ENCODE data around the gene ST8SIA6.

ST8SIA6 gene

GRCh38 chr10:17472481-17473227 lies 18.3 kb upstream of the ST8SIA6 start:
- H3K27me3 Mint-ChIP-seq, result peaks cover 41% of the 10 kb centered on the region
- H3K36me3 Mint-ChIP-seq (ENCODE audit: low read depth), result no peaks in the 10 kb centered on the region
- H3K4me1 Mint-ChIP-seq (ENCODE audit: low read depth), result peaks cover 4% of the 10 kb centered on the region
- no peak overlapping the region for H3K4me3 Mint-ChIP-seq
- no peaks in the 10 kb centered on the region for H3K9me3 Mint-ChIP-seq
- no peak overlapping the region for H3K27ac Mint-ChIP-seq

GRCh38 chr10:17470246-17470645 lies 15.9 kb upstream of the ST8SIA6 start:
- Mint-ChIP-seq H3K27ac (no peak overlapping the region), H3K4me1 (ENCODE audit: low read depth) (peaks cover 4% of the 10 kb centered on the region), H3K36me3 (ENCODE audit: low read depth) (no peaks in the 10 kb centered on the region), H3K9me3 (no peaks in the 10 kb centered on the region), H3K4me3 (no peak overlapping the region), H3K27me3 (peaks cover 32% of the 10 kb centered on the region)

- peaks cover 36% of the 10 kb centered on the region for H3K27me3 Mint-ChIP-seq
Measured at GRCh38 chr10:17465328-17466125, 11.1 kb upstream of the ST8SIA6 start.

GRCh38 chr10:17464545-17464944 lies 10.2 kb upstream of the ST8SIA6 start:
- peaks cover 34% of the 10 kb centered on the region for H3K27me3 Mint-ChIP-seq

More at GRCh38 chr10:17465328-17466125, 11.1 kb upstream of the ST8SIA6 start:
- Mint-ChIP-seq H3K9me3 (no peaks in the 10 kb centered on the region), H3K36me3 (ENCODE audit: low read depth) (no peaks in the 10 kb centered on the region), H3K4me1 (ENCODE audit: low read depth) (no peaks in the 10 kb centered on the region), H3K4me3 (no peak overlapping the region), H3K27ac (no peak overlapping the region)

GRCh38 chr10:17460756-17461155 lies 6.4 kb upstream of the ST8SIA6 start:
- H3K4me3 Mint-ChIP-seq, result no peak overlapping the region
- H3K27ac Mint-ChIP-seq, result no peak overlapping the region
- no peaks in the 10 kb centered on the region for H3K9me3 Mint-ChIP-seq
- no peaks in the 10 kb centered on the region for H3K36me3 Mint-ChIP-seq (ENCODE audit: low read depth)
- no peaks in the 10 kb centered on the region for H3K4me1 Mint-ChIP-seq (ENCODE audit: low read depth)
- peaks cover 40% of the 10 kb centered on the region for H3K27me3 Mint-ChIP-seq

More at GRCh38 chr10:17464545-17464944, 10.2 kb upstream of the ST8SIA6 start:
- no peak overlapping the region for H3K27ac Mint-ChIP-seq
- H3K4me3 Mint-ChIP-seq, result no peak overlapping the region
- no peaks in the 10 kb centered on the region for H3K36me3 Mint-ChIP-seq (ENCODE audit: low read depth)
- H3K4me1 Mint-ChIP-seq (ENCODE audit: low read depth), result no peaks in the 10 kb centered on the region
- no peaks in the 10 kb centered on the region for H3K9me3 Mint-ChIP-seq

GRCh38 chr10:17457083-17457482 lies 2.7 kb upstream of the ST8SIA6 start:
- H3K9me3 Mint-ChIP-seq, result no peaks in the 10 kb centered on the region
- peaks cover 21% of the 10 kb centered on the region for H3K4me1 Mint-ChIP-seq (ENCODE audit: low read depth)
- no peaks in the 10 kb centered on the region for H3K36me3 Mint-ChIP-seq (ENCODE audit: low read depth)
- no peak overlapping the region for H3K4me3 Mint-ChIP-seq
- H3K27me3 Mint-ChIP-seq, result peaks cover 43% of the 10 kb centered on the region
- no peak overlapping the region for H3K27ac Mint-ChIP-seq

- H3K27ac Mint-ChIP-seq, result no peak overlapping the region
- no peaks in the 10 kb centered on the region for H3K9me3 Mint-ChIP-seq
Measured at GRCh38 chr10:17456032-17456548, 1.7 kb upstream of the ST8SIA6 start.

GRCh38 chr10:17455015-17455520 lies 673 bp upstream of the ST8SIA6 start:
- Mint-ChIP-seq H3K4me3 (peak overlapping the region; percentile 74), H3K27ac (no peak overlapping the region)

More at GRCh38 chr10:17456032-17456548, 1.7 kb upstream of the ST8SIA6 start:
- Mint-ChIP-seq H3K4me1 (ENCODE audit: low read depth) (peaks cover 21% of the 10 kb centered on the region), H3K4me3 (no peak overlapping the region), H3K36me3 (ENCODE audit: low read depth) (no peaks in the 10 kb centered on the region), H3K27me3 (peaks cover 51% of the 10 kb centered on the region)

GRCh38 chr10:17453373-17454091 lies 863 bp downstream of the ST8SIA6 start:
- peaks cover 61% of the 10 kb centered on the region for H3K27me3 Mint-ChIP-seq
- H3K4me3 Mint-ChIP-seq, result peak overlapping the region; percentile 78
- H3K36me3 Mint-ChIP-seq (ENCODE audit: low read depth), result peaks cover 4% of the 10 kb centered on the region
- peaks cover 9% of the 10 kb centered on the region for H3K9me3 Mint-ChIP-seq
- H3K27ac Mint-ChIP-seq, result no peak overlapping the region
- peaks cover 21% of the 10 kb centered on the region for H3K4me1 Mint-ChIP-seq (ENCODE audit: low read depth)

More at GRCh38 chr10:17455015-17455520, 673 bp upstream of the ST8SIA6 start:
- Mint-ChIP-seq H3K27me3 (peaks cover 54% of the 10 kb centered on the region), H3K9me3 (peaks cover under 1% of the 10 kb centered on the region), H3K36me3 (ENCODE audit: low read depth) (no peaks in the 10 kb centered on the region), H3K4me1 (ENCODE audit: low read depth) (peaks cover 21% of the 10 kb centered on the region)

- no peak overlapping the region for H3K27ac Mint-ChIP-seq
- H3K27me3 Mint-ChIP-seq, result peaks cover 61% of the 10 kb centered on the region
Measured at GRCh38 chr10:17453035-17453372, 1.4 kb downstream of the ST8SIA6 start.

GRCh38 chr10:17452060-17452841 lies 2.1 kb downstream of the ST8SIA6 start:
- H3K4me3 Mint-ChIP-seq, result no peak overlapping the region
- peaks cover 16% of the 10 kb centered on the region for H3K9me3 Mint-ChIP-seq
- peaks cover 21% of the 10 kb centered on the region for H3K4me1 Mint-ChIP-seq (ENCODE audit: low read depth)
- H3K27me3 Mint-ChIP-seq, result peaks cover 59% of the 10 kb centered on the region
- no peak overlapping the region for H3K27ac Mint-ChIP-seq
- H3K36me3 Mint-ChIP-seq (ENCODE audit: low read depth), result peaks cover 10% of the 10 kb centered on the region

More at GRCh38 chr10:17453035-17453372, 1.4 kb downstream of the ST8SIA6 start:
- peaks cover 9% of the 10 kb centered on the region for H3K36me3 Mint-ChIP-seq (ENCODE audit: low read depth)
- H3K4me1 Mint-ChIP-seq (ENCODE audit: low read depth), result peaks cover 21% of the 10 kb centered on the region
- H3K9me3 Mint-ChIP-seq, result peaks cover 13% of the 10 kb centered on the region
- peak overlapping the region; percentile 46 for H3K4me3 Mint-ChIP-seq

GRCh38 chr10:17450024-17450423 lies 4.4 kb downstream of the ST8SIA6 start:
- peaks cover 16% of the 10 kb centered on the region for H3K9me3 Mint-ChIP-seq
- no peak overlapping the region for H3K27ac Mint-ChIP-seq
- peaks cover 20% of the 10 kb centered on the region for H3K4me1 Mint-ChIP-seq (ENCODE audit: low read depth)
- H3K27me3 Mint-ChIP-seq, result peaks cover 53% of the 10 kb centered on the region
- H3K4me3 Mint-ChIP-seq, result no peak overlapping the region
- peaks cover 10% of the 10 kb centered on the region for H3K36me3 Mint-ChIP-seq (ENCODE audit: low read depth)

GRCh38 chr10:17445400-17445998 lies 8.9 kb downstream of the ST8SIA6 start:
- H3K36me3 Mint-ChIP-seq (ENCODE audit: low read depth), result peaks cover 10% of the 10 kb centered on the region

GRCh38 chr10:17444388-17444714 lies 10.0 kb downstream of the ST8SIA6 start:
- Mint-ChIP-seq H3K4me1 (ENCODE audit: low read depth) (peaks cover 13% of the 10 kb centered on the region), H3K27me3 (peaks cover 41% of the 10 kb centered on the region), H3K9me3 (peaks cover 8% of the 10 kb centered on the region), H3K36me3 (ENCODE audit: low read depth) (peaks cover 8% of the 10 kb centered on the region), H3K4me3 (no peak overlapping the region), H3K27ac (no peak overlapping the region)

More at GRCh38 chr10:17445400-17445998, 8.9 kb downstream of the ST8SIA6 start:
- peaks cover 47% of the 10 kb centered on the region for H3K27me3 Mint-ChIP-seq
- peaks cover 13% of the 10 kb centered on the region for H3K4me1 Mint-ChIP-seq (ENCODE audit: low read depth)
- H3K27ac Mint-ChIP-seq, result no peak overlapping the region
- peaks cover 16% of the 10 kb centered on the region for H3K9me3 Mint-ChIP-seq
- H3K4me3 Mint-ChIP-seq, result no peak overlapping the region

Data from stimulated activated naive CD8-positive, alpha-beta T cell treated with anti-CD3 and anti-CD28 coated beads, Interleukin-15, Interleukin-2, amounts not matched to agents 100 ng/mL and 50 ng/mL, for 24 hours (primary cell).